ENCODE results near the gene NDRG3. TPM values are rescaled to one million over a fixed set of nuclear protein-coding genes. Genes with fewer than 3 reads are reported as not detected.

The NDRG3 gene
- polyA plus RNA-seq, 1 of the 3 experiments (the other 2 are of a cell fraction) = 20.5 TPM

DNA sequence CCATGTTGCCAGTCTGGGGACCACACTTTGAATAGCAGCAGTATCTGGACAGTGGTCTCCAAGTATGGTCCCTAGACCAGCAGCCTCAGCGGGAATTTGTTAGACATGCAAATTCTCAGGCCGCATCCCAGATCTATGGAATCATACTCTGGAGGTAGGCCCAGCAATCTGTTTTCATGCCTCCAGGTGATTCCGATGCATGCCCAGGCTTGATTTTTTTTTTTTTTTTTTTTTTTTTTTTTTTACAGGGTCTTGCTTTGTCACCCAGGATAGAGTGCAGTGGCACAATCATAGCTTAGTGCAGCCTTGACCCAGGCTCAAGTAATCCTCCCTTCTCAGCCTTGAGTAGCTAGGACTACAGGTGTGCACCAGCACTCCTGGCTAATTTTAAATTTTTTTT, 99.2 kb downstream of the NDRG3 start:
- Histone ChIP-seq H3K27me3 (ENCODE audit: insufficient read depth) (no peaks in the 10 kb centered on the region), H3K9me2 (no peaks in the 10 kb centered on the region), H3K4me3 (ENCODE audit: low read depth in 2 of 2, low read length in 1 of 2) (no peak overlapping the region), H3K4me1 (ENCODE audit: control insufficient read depth in 1 of 2, insufficient read depth in 2 of 2, low read depth in 1 of 2, low read length in 1 of 2) (no peaks in the 10 kb centered on the region), H3K9ac (no peak overlapping the region), H2AFZ (ENCODE audit: low read depth) (no peak overlapping the region), H3K79me2 (ENCODE audit: insufficient read depth) (no peaks in the 10 kb centered on the region), H4K20me1 (ENCODE audit: insufficient read depth) (no peaks in the 10 kb centered on the region), H3K9me3 (no peaks in the 10 kb centered on the region), H3K4me2 (no peak overlapping the region), H3K27ac (ENCODE audit: low read depth in 2 of 2, low read length in 1 of 2) (no peak overlapping the region), H3K36me3 (replicated peaks in 1 of 2; ENCODE audit: control insufficient read depth in 1 of 2, insufficient read depth in 2 of 2, low read length in 1 of 2) (no peaks in the 10 kb centered on the region), H3F3A (replicated peaks; ENCODE audit: insufficient read depth) (no peaks in the 10 kb centered on the region)
- no peak for DNase-seq
- CTCF ChIA-PET = no interaction called here
- POLR2A ChIA-PET = no interaction called here
- no peak for TF ChIP-seq JUND (IDR thresholded peaks at IDR 0.05)
- TF ChIP-seq, protein P1, sequence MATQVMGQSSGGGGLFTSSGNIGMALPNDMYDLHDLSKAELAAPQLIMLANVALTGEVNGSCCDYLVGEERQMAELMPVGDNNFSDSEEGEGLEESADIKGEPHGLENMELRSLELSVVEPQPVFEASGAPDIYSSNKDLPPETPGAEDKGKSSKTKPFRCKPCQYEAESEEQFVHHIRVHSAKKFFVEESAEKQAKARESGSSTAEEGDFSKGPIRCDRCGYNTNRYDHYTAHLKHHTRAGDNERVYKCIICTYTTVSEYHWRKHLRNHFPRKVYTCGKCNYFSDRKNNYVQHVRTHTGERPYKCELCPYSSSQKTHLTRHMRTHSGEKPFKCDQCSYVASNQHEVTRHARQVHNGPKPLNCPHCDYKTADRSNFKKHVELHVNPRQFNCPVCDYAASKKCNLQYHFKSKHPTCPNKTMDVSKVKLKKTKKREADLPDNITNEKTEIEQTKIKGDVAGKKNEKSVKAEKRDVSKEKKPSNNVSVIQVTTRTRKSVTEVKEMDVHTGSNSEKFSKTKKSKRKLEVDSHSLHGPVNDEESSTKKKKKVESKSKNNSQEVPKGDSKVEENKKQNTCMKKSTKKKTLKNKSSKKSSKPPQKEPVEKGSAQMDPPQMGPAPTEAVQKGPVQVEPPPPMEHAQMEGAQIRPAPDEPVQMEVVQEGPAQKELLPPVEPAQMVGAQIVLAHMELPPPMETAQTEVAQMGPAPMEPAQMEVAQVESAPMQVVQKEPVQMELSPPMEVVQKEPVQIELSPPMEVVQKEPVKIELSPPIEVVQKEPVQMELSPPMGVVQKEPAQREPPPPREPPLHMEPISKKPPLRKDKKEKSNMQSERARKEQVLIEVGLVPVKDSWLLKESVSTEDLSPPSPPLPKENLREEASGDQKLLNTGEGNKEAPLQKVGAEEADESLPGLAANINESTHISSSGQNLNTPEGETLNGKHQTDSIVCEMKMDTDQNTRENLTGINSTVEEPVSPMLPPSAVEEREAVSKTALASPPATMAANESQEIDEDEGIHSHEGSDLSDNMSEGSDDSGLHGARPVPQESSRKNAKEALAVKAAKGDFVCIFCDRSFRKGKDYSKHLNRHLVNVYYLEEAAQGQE (IDR thresholded peaks at IDR 0.05; ENCODE audit: low read depth, low read length) = no peak
- TF ChIP-seq, protein P2, sequence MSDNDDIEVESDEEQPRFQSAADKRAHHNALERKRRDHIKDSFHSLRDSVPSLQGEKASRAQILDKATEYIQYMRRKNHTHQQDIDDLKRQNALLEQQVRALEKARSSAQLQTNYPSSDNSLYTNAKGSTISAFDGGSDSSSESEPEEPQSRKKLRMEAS (IDR thresholded peaks at IDR 0.05; ENCODE audit: low read depth) = no peak
- TF ChIP-seq RXRA (IDR thresholded peaks at IDR 0.05; ENCODE audit: borderline replicate concordance, low read depth) = no peak
- TF ChIP-seq GATA2 (CRISPR knock-in tag; IDR thresholded peaks at IDR 0.05) = no peak
- no peak for TF ChIP-seq RAD21 (IDR thresholded peaks at IDR 0.05; ENCODE audit: low read length)
- TF ChIP-seq RCOR1 (IDR thresholded peaks at IDR 0.05; ENCODE audit: low read length) = no peak
- no peak for TF ChIP-seq TEAD4 (IDR thresholded peaks at IDR 0.05; ENCODE audit: borderline replicate concordance, insufficient read depth)
- no peak for TF ChIP-seq EP300 (IDR thresholded peaks at IDR 0.05; ENCODE audit: borderline replicate concordance in 1 of 2, low read depth in 1 of 2, low read length in 1 of 2)
- TF ChIP-seq NRF1 (IDR thresholded peaks at IDR 0.05; ENCODE audit: low read depth, low read length) = no peak
- TF ChIP-seq NFIC (IDR thresholded peaks at IDR 0.05; ENCODE audit: borderline replicate concordance) = no peak
- TF ChIP-seq RFX5 (IDR thresholded peaks at IDR 0.05; ENCODE audit: low read length) = no peak
- no peak for TF ChIP-seq FOXJ3 (CRISPR knock-in tag; IDR thresholded peaks at IDR 0.05)
- 92% methylated on average over 3 of the region's 3 CpGs for WGBS (ENCODE audit: low lambda C conversion rate)

DNA sequence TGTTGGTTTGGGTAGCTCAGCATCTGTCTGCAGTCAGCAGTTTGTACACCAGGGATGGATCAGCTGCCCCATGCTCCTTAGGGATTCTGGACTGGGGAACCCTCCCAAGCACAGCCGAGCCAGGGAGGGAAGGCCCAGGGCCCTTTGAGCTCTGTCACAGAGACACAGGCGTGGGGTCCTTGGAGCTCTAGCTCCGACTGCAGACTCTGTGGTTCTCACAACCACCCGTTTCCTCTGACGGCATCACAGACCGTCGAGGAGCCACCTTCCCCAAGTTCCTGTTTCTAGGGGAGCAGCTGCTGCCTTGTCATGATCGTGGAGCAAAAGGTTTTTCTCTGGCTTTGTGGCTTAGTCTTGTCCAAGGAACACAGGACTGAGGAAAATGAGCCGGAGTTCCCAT, 99.9 kb downstream of the NDRG3 start, which contains the start of gene SLA2:
SLA2 (minus strand) TSS at position 199 of the 400 bp plus-strand sequence. CDS start 4,861 bp downstream, outside the sequence.
- CTCF ChIA-PET = no interaction called here
- TF ChIP-seq FOXM1 (IDR thresholded peaks at IDR 0.05; ENCODE audit: low read depth) = no peak
- TF ChIP-seq, protein P3, sequence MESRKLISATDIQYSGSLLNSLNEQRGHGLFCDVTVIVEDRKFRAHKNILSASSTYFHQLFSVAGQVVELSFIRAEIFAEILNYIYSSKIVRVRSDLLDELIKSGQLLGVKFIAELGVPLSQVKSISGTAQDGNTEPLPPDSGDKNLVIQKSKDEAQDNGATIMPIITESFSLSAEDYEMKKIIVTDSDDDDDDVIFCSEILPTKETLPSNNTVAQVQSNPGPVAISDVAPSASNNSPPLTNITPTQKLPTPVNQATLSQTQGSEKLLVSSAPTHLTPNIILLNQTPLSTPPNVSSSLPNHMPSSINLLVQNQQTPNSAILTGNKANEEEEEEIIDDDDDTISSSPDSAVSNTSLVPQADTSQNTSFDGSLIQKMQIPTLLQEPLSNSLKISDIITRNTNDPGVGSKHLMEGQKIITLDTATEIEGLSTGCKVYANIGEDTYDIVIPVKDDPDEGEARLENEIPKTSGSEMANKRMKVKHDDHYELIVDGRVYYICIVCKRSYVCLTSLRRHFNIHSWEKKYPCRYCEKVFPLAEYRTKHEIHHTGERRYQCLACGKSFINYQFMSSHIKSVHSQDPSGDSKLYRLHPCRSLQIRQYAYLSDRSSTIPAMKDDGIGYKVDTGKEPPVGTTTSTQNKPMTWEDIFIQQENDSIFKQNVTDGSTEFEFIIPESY (IDR thresholded peaks at IDR 0.05; ENCODE audit: borderline replicate concordance, low read depth) = no peak
- no peak for TF ChIP-seq EZH2phosphoT487 (IDR thresholded peaks at IDR 0.05; ENCODE audit: borderline replicate concordance, low read depth)
- no peak for TF ChIP-seq MEF2A (IDR thresholded peaks at IDR 0.05; ENCODE audit: borderline replicate concordance, low read depth)
- no peak for TF ChIP-seq SMC3 (IDR thresholded peaks at IDR 0.05; ENCODE audit: low read depth, low read length)
- TF ChIP-seq ELF1 (IDR thresholded peaks at IDR 0.05) = no peak
- no peak for TF ChIP-seq RXRA (IDR thresholded peaks at IDR 0.05; ENCODE audit: borderline replicate concordance, low read depth)
- TF ChIP-seq, protein P4, sequence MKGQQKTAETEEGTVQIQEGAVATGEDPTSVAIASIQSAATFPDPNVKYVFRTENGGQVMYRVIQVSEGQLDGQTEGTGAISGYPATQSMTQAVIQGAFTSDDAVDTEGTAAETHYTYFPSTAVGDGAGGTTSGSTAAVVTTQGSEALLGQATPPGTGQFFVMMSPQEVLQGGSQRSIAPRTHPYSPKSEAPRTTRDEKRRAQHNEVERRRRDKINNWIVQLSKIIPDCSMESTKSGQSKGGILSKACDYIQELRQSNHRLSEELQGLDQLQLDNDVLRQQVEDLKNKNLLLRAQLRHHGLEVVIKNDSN (IDR thresholded peaks at IDR 0.05; ENCODE audit: borderline replicate concordance, low read depth) = no peak
- no peak for TF ChIP-seq JUND (IDR thresholded peaks at IDR 0.05)
- TF ChIP-seq POLR2AphosphoS5 (IDR thresholded peaks at IDR 0.05; ENCODE audit: low read depth, low read length) = no peak
- no peak for TF ChIP-seq NRF1 (IDR thresholded peaks at IDR 0.05; ENCODE audit: low read depth, low read length)
- no peak for TF ChIP-seq TEAD4 (IDR thresholded peaks at IDR 0.05; ENCODE audit: borderline replicate concordance, insufficient read depth)
- TF ChIP-seq, protein P5, sequence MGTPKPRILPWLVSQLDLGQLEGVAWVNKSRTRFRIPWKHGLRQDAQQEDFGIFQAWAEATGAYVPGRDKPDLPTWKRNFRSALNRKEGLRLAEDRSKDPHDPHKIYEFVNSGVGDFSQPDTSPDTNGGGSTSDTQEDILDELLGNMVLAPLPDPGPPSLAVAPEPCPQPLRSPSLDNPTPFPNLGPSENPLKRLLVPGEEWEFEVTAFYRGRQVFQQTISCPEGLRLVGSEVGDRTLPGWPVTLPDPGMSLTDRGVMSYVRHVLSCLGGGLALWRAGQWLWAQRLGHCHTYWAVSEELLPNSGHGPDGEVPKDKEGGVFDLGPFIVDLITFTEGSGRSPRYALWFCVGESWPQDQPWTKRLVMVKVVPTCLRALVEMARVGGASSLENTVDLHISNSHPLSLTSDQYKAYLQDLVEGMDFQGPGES (IDR thresholded peaks at IDR 0.05; ENCODE audit: low read depth, low read length) = no peak

More for the DNA sequence above, 99.9 kb downstream of the NDRG3 start, which contains the start of gene SLA2:
- Histone ChIP-seq H3K9ac (no peak within 1 kb of the TSS), H3K4me3 (ENCODE audit: low read depth in 2 of 2, low read length in 1 of 2) (no peak within 1 kb of the TSS), H3F3A (replicated peaks; ENCODE audit: insufficient read depth) (no peaks in the 10 kb centered on the region), H2AFZ (ENCODE audit: low read depth) (no peak within 1 kb of the TSS), H3K4me2 (no peak within 1 kb of the TSS), H4K20me1 (ENCODE audit: insufficient read depth) (no peaks in the 10 kb centered on the region), H3K27ac (ENCODE audit: low read depth in 2 of 2, low read length in 1 of 2) (no peak within 1 kb of the TSS), H3K36me3 (replicated peaks in 1 of 2; ENCODE audit: control insufficient read depth in 1 of 2, insufficient read depth in 2 of 2, low read length in 1 of 2) (no peaks in the 10 kb centered on the region), H3K27me3 (ENCODE audit: insufficient read depth) (no peaks in the 10 kb centered on the region), H3K4me1 (ENCODE audit: control insufficient read depth in 1 of 2, insufficient read depth in 2 of 2, low read depth in 1 of 2, low read length in 1 of 2) (no peaks in the 10 kb centered on the region), H3K79me2 (ENCODE audit: insufficient read depth) (no peaks in the 10 kb centered on the region), H3K9me3 (no peaks in the 10 kb centered on the region), H3K9me2 (no peaks in the 10 kb centered on the region)
- POLR2A ChIA-PET = interaction anchor here (0.6 kb wide), 1 partner anchor 300 kb away, joined by 4 read pairs; no protein-coding TSS in a partner anchor
- no peak for DNase-seq
- 90% methylated on average over 3 of the region's 9 CpGs for WGBS (ENCODE audit: low lambda C conversion rate)
